IMR-90 (cell line): Measurements from ENCODE around the gene PLAAT1. TPM values are rescaled to one million over a fixed set of nuclear protein-coding genes. Genes with fewer than 3 reads are reported as not detected.

ENCODE experiments used
- ATAC-seq: fragments of 200-7000 bp; cut with Tn5 transposase; 2 replicates; pipeline ENCODE4 v1.9.1; 2020; ENCODE audit warnings: low read depth, mild to moderate bottlenecking, moderate library complexity
- BruUV-seq: library from RNA; stranded (reverse); fragments of 400-500 nt; replicated peaks from 2 replicates; lab custom pipeline; 2021; lab: Mats Ljungman, UMichigan
- CTCF ChIA-PET: fragments of 300-600 bp; formaldehyde crosslinking; extraction: SDS; loops from one replicate; lab custom pipeline; 2021; ENCODE audit warnings: antibody characterized with exemption; lab: Yijun Ruan, JAX
- POLR2A ChIA-PET: fragments of 300-600 bp; sonication (Branson Sonifier 250); formaldehyde crosslinking; loops from one replicate; lab custom pipeline; 2022; ENCODE audit warnings: antibody characterized with exemption; ENCODE audit not compliant: unreplicated experiment; lab: Charles Lee
- DNase-seq: peaks from one replicate; pipeline ENCODE4 v3.0.0; 2013
- H2AFZ ChIP-seq: replicated peaks from 2 replicates; pipeline ENCODE3; 2013; ENCODE audit warnings: low read length, mild to moderate bottlenecking; ENCODE audit not compliant: poor library complexity
- H2AK5ac ChIP-seq: 2 replicates; pipeline ENCODE4 v1.6.1; 2013; ENCODE audit warnings: low read depth, low read length, inconsistent platforms
- H2AK9ac ChIP-seq: replicated peaks from 2 replicates; pipeline ENCODE3; 2013; ENCODE audit warnings: mild to moderate bottlenecking, low read depth, low read length, moderate library complexity; ENCODE audit not compliant: poor library complexity
- H2BK120ac ChIP-seq: 2 replicates; pipeline ENCODE4 v1.6.1; 2013; ENCODE audit warnings: low read depth, low read length, inconsistent platforms
- H2BK15ac ChIP-seq: 3 replicates; pipeline ENCODE4 v1.6.1; 2013; ENCODE audit warnings: low read depth, low read length, inconsistent platforms
- H2BK20ac ChIP-seq: 2 replicates; pipeline ENCODE4 v1.6.1; 2013; ENCODE audit warnings: low read depth, mild to moderate bottlenecking, inconsistent platforms, low read length, moderate library complexity
- H2BK5ac ChIP-seq: 2 replicates; pipeline ENCODE4 v1.6.1; 2013; ENCODE audit warnings: mild to moderate bottlenecking, low read depth, low read length, inconsistent platforms; ENCODE audit not compliant: poor library complexity, severe bottlenecking
- H3K14ac ChIP-seq: replicated peaks from 2 replicates; pipeline ENCODE4 v1.6.1; 2013; ENCODE audit warnings: low read depth, low read length, inconsistent platforms
- H3K18ac ChIP-seq: 2 replicates; pipeline ENCODE4 v1.6.1; 2013; ENCODE audit warnings: low read depth, low read length, control low read depth
- H3K23ac ChIP-seq: 2 replicates; pipeline ENCODE4 v1.6.1; 2013; ENCODE audit warnings: low read depth, low read length, inconsistent platforms
- H3K27ac ChIP-seq: 2 replicates; pipeline ENCODE4 v1.5.1; 2013; ENCODE audit warnings: mild to moderate bottlenecking, control low read depth, low read length; ENCODE audit not compliant: insufficient read depth
- H3K27me3 ChIP-seq: 2 replicates; pipeline ENCODE4 v1.6.1; 2013; ENCODE audit warnings: low read length; ENCODE audit not compliant: control insufficient read depth, insufficient read depth
- H3K36me3 ChIP-seq: 2 replicates; pipeline ENCODE4 v1.6.1; 2013; ENCODE audit warnings: low read length, mixed read lengths; ENCODE audit not compliant: control insufficient read depth, insufficient read depth
- H3K4ac ChIP-seq: 2 replicates; pipeline ENCODE4 v1.6.1; 2013; ENCODE audit warnings: low read depth, low read length, inconsistent platforms
- H3K4me1 ChIP-seq: 2 replicates; pipeline ENCODE4 v1.6.1; 2013; ENCODE audit warnings: low read length, mixed read lengths; ENCODE audit not compliant: control insufficient read depth, insufficient read depth
- H3K4me2 ChIP-seq: 2 replicates; pipeline ENCODE4 v1.6.1; 2013; ENCODE audit warnings: low read depth, mild to moderate bottlenecking, control low read depth, low read length, moderate library complexity
- H3K4me3 ChIP-seq: 2 replicates; pipeline ENCODE4 v1.5.1; 2013; ENCODE audit warnings: low read depth, mild to moderate bottlenecking, control low read depth, low read length, moderate library complexity; ENCODE audit not compliant: insufficient read depth
- H3K56ac ChIP-seq: 2 replicates; pipeline ENCODE4 v1.6.1; 2013; ENCODE audit warnings: low read length, inconsistent platforms; ENCODE audit not compliant: insufficient read depth; ENCODE audit errors: extremely low read depth
- H3K79me1 ChIP-seq, 2 experiments: 2 replicates each; pipeline ENCODE4 v1.6.1; 2013; ENCODE audit warnings: low read length in 2 of 2, inconsistent platforms in 1 of 2, low read depth in 1 of 2
- H3K9ac ChIP-seq: 2 replicates; pipeline ENCODE4 v1.6.1; 2013; ENCODE audit warnings: low read depth, low read length, control low read depth
- H3K9me1 ChIP-seq: 2 replicates; pipeline ENCODE4 v1.6.1; 2013; ENCODE audit warnings: low read length, inconsistent platforms; ENCODE audit not compliant: insufficient read depth
- H3K9me3 ChIP-seq: 2 replicates; pipeline ENCODE4 v1.6.1; 2013; ENCODE audit warnings: low read length; ENCODE audit not compliant: control insufficient read depth, insufficient read depth
- H4K20me1 ChIP-seq: 2 replicates; pipeline ENCODE4 v1.6.1; 2013; ENCODE audit warnings: low read length, inconsistent platforms; ENCODE audit not compliant: insufficient read depth
- H4K5ac ChIP-seq: 2 replicates; pipeline ENCODE4 v1.6.1; 2013; ENCODE audit warnings: mild to moderate bottlenecking, low read depth, low read length, control low read depth
- H4K8ac ChIP-seq, 2 experiments: 2 replicates each; pipeline ENCODE4 v1.6.1; 2013; ENCODE audit warnings: low read depth in 2 of 2, low read length in 2 of 2, control low read depth in 1 of 2, inconsistent platforms in 1 of 2
- H4K91ac ChIP-seq: 2 replicates; pipeline ENCODE4 v1.6.1; 2013; ENCODE audit warnings: low read depth, low read length, inconsistent platforms; ENCODE audit not compliant: insufficient read depth
- BHLHE40 ChIP-seq: fragments of 150-350 bp; IDR thresholded peaks from 2 replicates; pipeline ENCODE4 v1.6.1; 2016; ENCODE audit warnings: mild to moderate bottlenecking, low read depth, low read length
- CEBPB ChIP-seq: IDR thresholded peaks from 2 replicates; pipeline ENCODE4 v1.6.1; 2012; ENCODE audit warnings: low read depth, low read length, improper control_type of control experiment
- CHD1 ChIP-seq: IDR thresholded peaks from 2 replicates; pipeline ENCODE4 v1.6.1; 2012; ENCODE audit warnings: low read depth, low read length, improper control_type of control experiment
- FOS ChIP-seq: fragments of 150-350 bp; IDR thresholded peaks from 2 replicates; pipeline ENCODE4 v1.6.1; 2016; ENCODE audit warnings: low read depth, low read length
- MAFK ChIP-seq: IDR thresholded peaks from 2 replicates; pipeline ENCODE4 v1.6.1; 2012; ENCODE audit warnings: low read depth, low read length, improper control_type of control experiment
- MAZ ChIP-seq: IDR thresholded peaks from 2 replicates; pipeline ENCODE4 v1.6.1; 2012; ENCODE audit warnings: low read depth, mild to moderate bottlenecking, low read length, improper control_type of control experiment, moderate library complexity, borderline replicate concordance
- MXI1 ChIP-seq: IDR thresholded peaks from 2 replicates; pipeline ENCODE4 v1.6.1; 2012; ENCODE audit warnings: low read depth, mild to moderate bottlenecking, low read length, moderate library complexity, borderline replicate concordance
- NFE2L2 ChIP-seq: fragments of 150-350 bp; IDR thresholded peaks from 2 replicates; pipeline ENCODE4 v1.6.1; 2016; ENCODE audit warnings: low read depth, mild to moderate bottlenecking, low read length
- POLR2A ChIP-seq: IDR thresholded peaks from 2 replicates; pipeline ENCODE4 v1.6.1; 2012; ENCODE audit warnings: mild to moderate bottlenecking, low read depth, low read length
- RAD21 ChIP-seq: IDR thresholded peaks from 2 replicates; pipeline ENCODE4 v1.6.1; 2012; ENCODE audit warnings: low read length, improper control_type of control experiment
- RCOR1 ChIP-seq: IDR thresholded peaks from 2 replicates; pipeline ENCODE4 v1.6.1; 2012; ENCODE audit warnings: mild to moderate bottlenecking, low read length, improper control_type of control experiment; ENCODE audit not compliant: insufficient replicate concordance
- RFX5 ChIP-seq: IDR thresholded peaks from 2 replicates; pipeline ENCODE4 v1.8.0; 2012; ENCODE audit warnings: low read depth, mild to moderate bottlenecking, low read length, moderate library complexity
- SMC3 ChIP-seq: fragments of 150-350 bp; IDR thresholded peaks from 2 replicates; pipeline ENCODE4 v1.6.1; 2016; ENCODE audit warnings: low read depth, mild to moderate bottlenecking, antibody characterized with exemption, low read length, moderate library complexity
- WGBS, 2 experiments: methylation state at CpG; one replicate each; pipeline versions ENCODE4 v1.1.5 to v1.1.7; 2013; ENCODE audit warnings: missing lambda C conversion rate in 2 of 2; ENCODE audit not compliant: insufficient read length in 1 of 2; ENCODE audit errors: extremely low coverage in 2 of 2; 5-methylcytosine and 5-hydroxymethylcytosine counted together
- dilution Hi-C: fragments of 300-500 bp; cut with HindIII; formaldehyde crosslinking; loops from one replicate; pipeline ENCODE4 v1.14.3; 2018; ENCODE audit warnings: low sequenced_read_pairs; ENCODE audit not compliant: unreplicated experiment
- in situ Hi-C: fragments of 300-500 bp; cut with MboI; formaldehyde crosslinking; loops from 3 replicates; pipeline ENCODE4 v1.14.3; 2019; ENCODE audit warnings: low sequenced_read_pairs, inconsistent platforms, mixed read lengths
- intact Hi-C: fragments of 100-400 bp; cut with micrococcal nuclease; formaldehyde crosslinking; loops from 2 replicates; pipeline ENCODE4 v1.10.0; 2022
- polyA plus RNA-seq, 3 experiments: library from polyadenylated mRNA; depleted of rRNA; stranded (reverse); fragments of >200 nt; gene quantifications; 2 replicates each; pipeline ENCODE4 v1.2.3, GENCODE V29; 2012; ENCODE audit warnings: low replicate concordance in 1 of 3
- total RNA-seq: library from RNA; depleted of rRNA; stranded (reverse); fragments of >200 nt; gene quantifications from 2 replicates; pipeline ENCODE4 v1.2.3, GENCODE V29; 2012
- TF ChIP-seq, protein P1 (sequence below): fragments of 150-350 bp; IDR thresholded peaks from 2 replicates; pipeline ENCODE4 v1.6.1; 2017; ENCODE audit warnings: mild to moderate bottlenecking, antibody characterized with exemption, low read length, low read depth
- TF ChIP-seq, protein P2 (sequence below): conservative IDR thresholded peaks from 2 replicates; pipeline ENCODE4 v1.5.1; 2012; ENCODE audit warnings: mild to moderate bottlenecking, low read depth, low read length, improper control_type of control experiment
- TF ChIP-seq, protein P3 (sequence below): fragments of 150-350 bp; IDR thresholded peaks from 2 replicates; pipeline ENCODE4 v1.6.1; 2016; ENCODE audit warnings: low read depth, mild to moderate bottlenecking, low read length, moderate library complexity, borderline replicate concordance

Gene PLAAT1
- total and polyA plus RNA-seq, 2 of the 4 experiments (the other 2 are of a cell fraction), result 0.54 to 0.68 TPM

DNA sequence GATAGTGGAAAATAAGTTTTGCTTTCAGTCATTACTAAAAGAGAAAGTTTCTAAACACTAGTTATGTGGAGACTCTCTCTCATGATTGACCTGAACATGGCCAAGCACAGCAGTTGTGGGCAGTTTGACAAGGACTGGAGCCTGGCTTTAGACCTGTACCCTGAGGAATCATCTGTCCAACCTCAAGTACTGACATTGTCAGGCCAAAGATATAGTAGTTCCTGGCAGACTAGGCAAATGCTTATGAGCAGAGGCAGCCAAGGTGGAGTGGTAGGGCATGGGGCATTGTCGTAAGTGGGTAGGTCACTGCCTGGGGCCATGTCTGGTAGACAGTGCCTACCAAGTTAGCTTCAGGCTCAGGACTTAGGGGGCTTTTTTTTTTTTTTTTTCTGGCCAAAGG is 20.9 kb downstream of the PLAAT1 start:
- no TSS peak for BruUV-seq
- ATAC-seq, result no peak

More for the DNA sequence above, 20.9 kb downstream of the PLAAT1 start:
- Histone ChIP-seq H3K56ac (no peak overlapping the region), H4K8ac (no peak overlapping the region), H3K14ac (no peak overlapping the region), H3K79me1 (no peaks in the 10 kb centered on the region), H2BK15ac (no peak overlapping the region), H3K9me1 (no peaks in the 10 kb centered on the region), H2AK5ac (no peak overlapping the region), H3K27ac (no peak overlapping the region), H4K5ac (no peak overlapping the region), H3K4me2 (no peak overlapping the region), H3K23ac (no peak overlapping the region), H3K4me3 (no peak overlapping the region), H3K36me3 (no peaks in the 10 kb centered on the region), H4K20me1 (no peaks in the 10 kb centered on the region), H2BK20ac (no peak overlapping the region), H3K9me3 (0 out of 2 replicates have a peak, but pooled peaks cover 2% of the 10 kb centered on the region), H2AK9ac (no peak overlapping the region), H3K27me3 (no peaks in the 10 kb centered on the region), H2AFZ (no peak overlapping the region), H2BK120ac (no peak overlapping the region), H2BK5ac (no peak overlapping the region), H4K91ac (no peak overlapping the region), H3K18ac (no peak overlapping the region), H3K4ac (no peak overlapping the region), H3K9ac (no peak overlapping the region), H3K4me1 (no peaks in the 10 kb centered on the region)
- TF ChIP-seq CEBPB (no peak), BHLHE40 (no peak), RCOR1 (no peak), POLR2A (no peak), MAFK (no peak), NFE2L2 (no peak), RFX5 (no peak), SMC3 (no peak), RAD21 (no peak), MAZ (no peak), FOS (no peak), CHD1 (no peak), MXI1 (no peak)
- TF ChIP-seq, protein P1, sequence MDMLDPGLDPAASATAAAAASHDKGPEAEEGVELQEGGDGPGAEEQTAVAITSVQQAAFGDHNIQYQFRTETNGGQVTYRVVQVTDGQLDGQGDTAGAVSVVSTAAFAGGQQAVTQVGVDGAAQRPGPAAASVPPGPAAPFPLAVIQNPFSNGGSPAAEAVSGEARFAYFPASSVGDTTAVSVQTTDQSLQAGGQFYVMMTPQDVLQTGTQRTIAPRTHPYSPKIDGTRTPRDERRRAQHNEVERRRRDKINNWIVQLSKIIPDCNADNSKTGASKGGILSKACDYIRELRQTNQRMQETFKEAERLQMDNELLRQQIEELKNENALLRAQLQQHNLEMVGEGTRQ, result no peak
- TF ChIP-seq, protein P2, sequence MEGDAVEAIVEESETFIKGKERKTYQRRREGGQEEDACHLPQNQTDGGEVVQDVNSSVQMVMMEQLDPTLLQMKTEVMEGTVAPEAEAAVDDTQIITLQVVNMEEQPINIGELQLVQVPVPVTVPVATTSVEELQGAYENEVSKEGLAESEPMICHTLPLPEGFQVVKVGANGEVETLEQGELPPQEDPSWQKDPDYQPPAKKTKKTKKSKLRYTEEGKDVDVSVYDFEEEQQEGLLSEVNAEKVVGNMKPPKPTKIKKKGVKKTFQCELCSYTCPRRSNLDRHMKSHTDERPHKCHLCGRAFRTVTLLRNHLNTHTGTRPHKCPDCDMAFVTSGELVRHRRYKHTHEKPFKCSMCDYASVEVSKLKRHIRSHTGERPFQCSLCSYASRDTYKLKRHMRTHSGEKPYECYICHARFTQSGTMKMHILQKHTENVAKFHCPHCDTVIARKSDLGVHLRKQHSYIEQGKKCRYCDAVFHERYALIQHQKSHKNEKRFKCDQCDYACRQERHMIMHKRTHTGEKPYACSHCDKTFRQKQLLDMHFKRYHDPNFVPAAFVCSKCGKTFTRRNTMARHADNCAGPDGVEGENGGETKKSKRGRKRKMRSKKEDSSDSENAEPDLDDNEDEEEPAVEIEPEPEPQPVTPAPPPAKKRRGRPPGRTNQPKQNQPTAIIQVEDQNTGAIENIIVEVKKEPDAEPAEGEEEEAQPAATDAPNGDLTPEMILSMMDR, result no peak
- TF ChIP-seq, protein P3, sequence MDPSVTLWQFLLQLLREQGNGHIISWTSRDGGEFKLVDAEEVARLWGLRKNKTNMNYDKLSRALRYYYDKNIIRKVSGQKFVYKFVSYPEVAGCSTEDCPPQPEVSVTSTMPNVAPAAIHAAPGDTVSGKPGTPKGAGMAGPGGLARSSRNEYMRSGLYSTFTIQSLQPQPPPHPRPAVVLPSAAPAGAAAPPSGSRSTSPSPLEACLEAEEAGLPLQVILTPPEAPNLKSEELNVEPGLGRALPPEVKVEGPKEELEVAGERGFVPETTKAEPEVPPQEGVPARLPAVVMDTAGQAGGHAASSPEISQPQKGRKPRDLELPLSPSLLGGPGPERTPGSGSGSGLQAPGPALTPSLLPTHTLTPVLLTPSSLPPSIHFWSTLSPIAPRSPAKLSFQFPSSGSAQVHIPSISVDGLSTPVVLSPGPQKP, result no peak
- in situ Hi-C loops, result no loop called here
- CTCF ChIA-PET, result no interaction called here
- intact Hi-C loops, result no loop called here
- dilution Hi-C loops, result no loop called here
- WGBS, 2 experiments, result no CpG with 5 or more reads among the region's 1 CpG
- POLR2A ChIA-PET, result no interaction called here
- DNase-seq, result no peak
